Measurements from ENCODE around the gene MAPRE3. TPM values are rescaled to one million over a fixed set of nuclear protein-coding genes. Genes with fewer than 3 reads are reported as not detected.

The MAPRE3 gene
- total RNA-seq, 1 donor from 2014 or later = 1.8 TPM

- DNase-seq (ENCODE audit: low spot score) = no peak
- H3K27me3 Mint-ChIP-seq (ENCODE audit: low read depth) = no peaks in the 10 kb centered on the region
- H3K36me3 Mint-ChIP-seq (ENCODE audit: low read depth) = peaks cover 32% of the 10 kb centered on the region
- H3K4me1 Mint-ChIP-seq (ENCODE audit: low read depth) = peaks cover 20% of the 10 kb centered on the region
- H3K4me3 Mint-ChIP-seq (ENCODE audit: low read depth) = no peak overlapping the region
- intact Hi-C loops (cut with micrococcal nuclease) = no loop called here
- no peaks in the 10 kb centered on the region for H3K9me3 Mint-ChIP-seq
- no peak overlapping the region for H3K27ac Mint-ChIP-seq
Observed at GRCh38 chr2:27027211-27027651, 56.8 kb downstream of the MAPRE3 start.

DNA sequence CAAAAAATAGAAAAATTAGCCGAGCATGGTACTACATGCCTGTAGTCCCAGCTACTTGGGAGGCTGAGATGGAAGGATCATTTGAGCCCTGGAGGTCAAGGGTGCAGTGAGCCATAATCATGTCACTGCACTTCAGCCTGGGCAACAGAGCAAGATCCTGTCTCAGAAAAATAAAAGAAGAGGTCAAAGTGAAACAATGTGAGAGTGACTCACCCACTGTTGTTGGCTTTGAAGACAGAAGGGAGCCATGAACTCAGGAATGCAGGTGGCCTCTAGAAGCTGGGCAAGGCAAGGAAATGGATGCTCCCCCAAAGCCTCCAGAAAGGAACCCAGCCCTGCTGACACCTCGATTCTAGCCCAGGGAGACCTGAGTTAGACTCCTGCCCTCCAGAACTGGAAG is 58.6 kb downstream of the MAPRE3 start:
- H3K4me1 Mint-ChIP-seq (ENCODE audit: low read depth) = peaks cover 27% of the 10 kb centered on the region
- H3K27me3 Mint-ChIP-seq (ENCODE audit: low read depth) = no peaks in the 10 kb centered on the region
- no peak overlapping the region for H3K27ac Mint-ChIP-seq
- H3K9me3 Mint-ChIP-seq = no peaks in the 10 kb centered on the region
- intact Hi-C loops (cut with micrococcal nuclease) = no loop called here
- H3K4me3 Mint-ChIP-seq (ENCODE audit: low read depth) = no peak overlapping the region
- peaks cover 44% of the 10 kb centered on the region for H3K36me3 Mint-ChIP-seq (ENCODE audit: low read depth)
- DNase-seq (ENCODE audit: low spot score) = no peak

DNA sequence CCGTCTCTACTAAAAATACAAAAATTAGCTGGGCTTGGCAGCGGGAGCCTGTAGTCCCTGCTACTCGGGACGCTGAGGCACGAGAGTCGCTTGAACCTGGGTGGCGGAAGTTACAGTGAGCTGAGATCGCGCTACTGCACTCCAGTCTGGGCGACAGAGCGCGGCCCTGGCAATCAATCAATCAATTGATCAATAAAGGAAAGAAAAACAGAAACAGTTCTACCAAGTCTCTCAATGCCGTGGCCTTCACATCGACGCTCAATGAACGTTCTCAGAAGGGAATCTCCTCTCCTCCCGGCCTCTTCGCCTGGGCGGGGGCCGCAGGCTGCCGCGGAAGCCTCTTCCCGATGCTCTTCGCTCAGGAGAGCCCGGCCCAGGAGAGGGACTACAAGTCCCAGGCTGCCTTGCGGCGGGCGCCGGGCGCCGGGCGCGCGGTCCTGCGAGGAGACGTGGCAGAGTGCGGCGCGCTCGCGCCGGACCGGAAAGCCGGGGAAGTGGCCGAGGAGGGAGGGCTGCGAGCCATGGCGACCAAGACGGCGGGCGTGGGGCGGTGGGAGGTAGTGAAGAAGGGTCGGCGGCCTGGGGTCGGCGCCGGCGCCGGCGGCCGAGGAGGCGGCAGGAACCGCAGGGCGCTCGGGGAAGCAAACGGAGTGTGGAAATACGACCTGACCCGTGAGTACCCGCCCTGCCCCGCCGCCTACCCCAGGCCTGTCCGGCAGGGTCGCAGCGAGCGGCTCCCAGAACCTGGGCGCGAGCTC is 62.2 kb downstream of the MAPRE3 start, which contains the start of gene TMEM214:
Gene TMEM214 (plus strand): TSS at position 471 of the 758 bp plus-strand sequence. CDS start 51 bp downstream, at position 522.
- peaks cover 70% of the 10 kb centered on the region for H3K36me3 Mint-ChIP-seq (ENCODE audit: low read depth)
- H3K4me3 Mint-ChIP-seq (ENCODE audit: low read depth) = peak within 1 kb of the TSS; percentile 95
- no peaks in the 10 kb centered on the region for H3K9me3 Mint-ChIP-seq

GRCh38 chr2:27033253-27033852 is 62.9 kb downstream of the MAPRE3 start:
- intact Hi-C loops (cut with micrococcal nuclease) = no loop called here
- H3K27ac Mint-ChIP-seq = peak overlapping the region; percentile 82
- DNase-seq (ENCODE audit: low spot score) = no peak
- peaks cover 72% of the 10 kb centered on the region for H3K36me3 Mint-ChIP-seq (ENCODE audit: low read depth)
- H3K9me3 Mint-ChIP-seq = no peaks in the 10 kb centered on the region
- H3K4me1 Mint-ChIP-seq (ENCODE audit: low read depth) = peaks cover 31% of the 10 kb centered on the region
- no peaks in the 10 kb centered on the region for H3K27me3 Mint-ChIP-seq (ENCODE audit: low read depth)
- H3K4me3 Mint-ChIP-seq (ENCODE audit: low read depth) = peak overlapping the region; percentile 95

More for the DNA sequence above, 62.2 kb downstream of the MAPRE3 start, which contains the start of gene TMEM214:
- DNase-seq (ENCODE audit: low spot score) = peak; percentile 78
- H3K27ac Mint-ChIP-seq = peak within 1 kb of the TSS; percentile 87
- H3K27me3 Mint-ChIP-seq (ENCODE audit: low read depth) = no peaks in the 10 kb centered on the region
- intact Hi-C loops (cut with micrococcal nuclease) = loop anchor here (1.0 kb wide), 2 partner anchors 18 to 49 kb away; no protein-coding TSS in a partner anchor
- H3K4me1 Mint-ChIP-seq (ENCODE audit: low read depth) = peaks cover 31% of the 10 kb centered on the region

- no peak overlapping the region for H3K27ac Mint-ChIP-seq
- H3K27me3 Mint-ChIP-seq (ENCODE audit: low read depth) = no peaks in the 10 kb centered on the region
- intact Hi-C loops (cut with micrococcal nuclease) = no loop called here
- H3K4me3 Mint-ChIP-seq (ENCODE audit: low read depth) = no peak overlapping the region
- H3K9me3 Mint-ChIP-seq = no peaks in the 10 kb centered on the region
- DNase-seq (ENCODE audit: low spot score) = no peak
- peaks cover 88% of the 10 kb centered on the region for H3K36me3 Mint-ChIP-seq (ENCODE audit: low read depth)
- peaks cover 13% of the 10 kb centered on the region for H3K4me1 Mint-ChIP-seq (ENCODE audit: low read depth)
Observed at GRCh38 chr2:27038012-27038411, 67.6 kb downstream of the MAPRE3 start.

DNA sequence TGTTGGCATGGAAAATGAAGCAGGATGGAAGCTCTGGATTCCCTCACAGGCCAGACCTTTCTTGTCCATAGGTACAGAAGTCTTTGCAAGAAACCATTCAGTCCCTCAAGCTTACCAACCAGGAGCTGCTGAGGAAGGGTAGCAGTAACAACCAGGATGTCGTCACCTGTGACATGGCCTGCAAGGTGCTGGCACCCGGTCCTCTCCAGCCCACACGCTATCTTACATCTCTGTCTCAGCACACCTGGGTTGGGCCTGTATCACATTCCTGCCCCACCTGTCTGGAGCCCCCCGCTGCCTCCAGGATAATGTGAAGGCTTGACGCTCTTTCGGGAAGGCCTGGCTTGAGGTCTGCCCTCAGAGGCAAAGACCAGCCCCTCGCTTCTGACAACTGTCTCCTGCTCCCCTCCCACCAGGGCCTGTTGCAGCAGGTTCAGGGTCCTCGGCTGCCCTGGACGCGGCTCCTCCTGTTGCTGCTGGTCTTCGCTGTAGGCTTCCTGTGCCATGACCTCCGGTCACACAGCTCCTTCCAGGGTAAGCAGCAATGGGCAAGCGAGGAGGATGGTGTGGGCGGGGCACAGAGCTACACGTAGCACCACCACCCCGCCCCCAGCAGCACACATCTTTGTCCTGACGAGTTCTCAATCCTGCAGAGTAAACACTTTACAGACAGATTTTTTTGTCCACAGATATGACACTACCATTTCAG is 68.3 kb downstream of the MAPRE3 start:
- no peak for DNase-seq (ENCODE audit: low spot score)
- no peak overlapping the region for H3K27ac Mint-ChIP-seq
- peaks cover 81% of the 10 kb centered on the region for H3K36me3 Mint-ChIP-seq (ENCODE audit: low read depth)
- H3K9me3 Mint-ChIP-seq = no peaks in the 10 kb centered on the region
- intact Hi-C loops (cut with micrococcal nuclease) = no loop called here
- H3K4me1 Mint-ChIP-seq (ENCODE audit: low read depth) = peaks cover 9% of the 10 kb centered on the region
- no peaks in the 10 kb centered on the region for H3K27me3 Mint-ChIP-seq (ENCODE audit: low read depth)
- no peak overlapping the region for H3K4me3 Mint-ChIP-seq (ENCODE audit: low read depth)

GRCh38 chr2:27039426-27039825 is 69.0 kb downstream of the MAPRE3 start:
- no peak for DNase-seq (ENCODE audit: low spot score)

GRCh38 chr2:27039871-27040270 is 69.4 kb downstream of the MAPRE3 start:
- H3K36me3 Mint-ChIP-seq (ENCODE audit: low read depth) = peaks cover 78% of the 10 kb centered on the region
- intact Hi-C loops (cut with micrococcal nuclease) = no loop called here
- peaks cover 4% of the 10 kb centered on the region for H3K4me1 Mint-ChIP-seq (ENCODE audit: low read depth)
- H3K4me3 Mint-ChIP-seq (ENCODE audit: low read depth) = no peak overlapping the region
- no peaks in the 10 kb centered on the region for H3K9me3 Mint-ChIP-seq
- no peaks in the 10 kb centered on the region for H3K27me3 Mint-ChIP-seq (ENCODE audit: low read depth)
- no peak for DNase-seq (ENCODE audit: low spot score)
- no peak overlapping the region for H3K27ac Mint-ChIP-seq

More at GRCh38 chr2:27039426-27039825, 69.0 kb downstream of the MAPRE3 start:
- Mint-ChIP-seq H3K27me3 (ENCODE audit: low read depth) (no peaks in the 10 kb centered on the region), H3K4me3 (ENCODE audit: low read depth) (no peak overlapping the region), H3K36me3 (ENCODE audit: low read depth) (peaks cover 76% of the 10 kb centered on the region), H3K27ac (no peak overlapping the region), H3K9me3 (no peaks in the 10 kb centered on the region), H3K4me1 (ENCODE audit: low read depth) (peaks cover 4% of the 10 kb centered on the region)
- intact Hi-C loops (cut with micrococcal nuclease) = no loop called here

DNA sequence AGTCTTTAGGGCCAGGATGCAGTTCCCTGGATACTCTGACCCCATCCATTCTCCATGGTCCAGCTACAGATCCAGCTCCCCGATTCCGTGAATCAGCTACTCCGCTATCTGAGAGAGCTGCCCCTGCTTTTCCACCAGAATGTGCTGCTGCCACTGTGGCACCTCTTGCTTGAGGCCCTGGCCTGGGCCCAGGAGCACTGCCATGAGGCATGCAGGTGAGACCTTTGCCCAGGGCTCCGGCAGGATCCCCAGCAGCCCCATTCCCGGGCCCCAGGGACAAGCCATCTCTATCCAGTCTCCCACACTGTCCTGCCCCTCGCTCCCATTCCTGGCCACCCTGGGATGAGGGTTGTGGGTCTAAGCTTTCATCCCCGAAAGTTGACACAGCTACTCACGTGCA is 69.8 kb downstream of the MAPRE3 start:
- no peaks in the 10 kb centered on the region for H3K4me1 Mint-ChIP-seq (ENCODE audit: low read depth)
- no peaks in the 10 kb centered on the region for H3K27me3 Mint-ChIP-seq (ENCODE audit: low read depth)
- intact Hi-C loops (cut with micrococcal nuclease) = no loop called here
- peaks cover 76% of the 10 kb centered on the region for H3K36me3 Mint-ChIP-seq (ENCODE audit: low read depth)
- H3K27ac Mint-ChIP-seq = no peak overlapping the region
- H3K4me3 Mint-ChIP-seq (ENCODE audit: low read depth) = no peak overlapping the region
- H3K9me3 Mint-ChIP-seq = no peaks in the 10 kb centered on the region
- DNase-seq (ENCODE audit: low spot score) = no peak

DNA sequence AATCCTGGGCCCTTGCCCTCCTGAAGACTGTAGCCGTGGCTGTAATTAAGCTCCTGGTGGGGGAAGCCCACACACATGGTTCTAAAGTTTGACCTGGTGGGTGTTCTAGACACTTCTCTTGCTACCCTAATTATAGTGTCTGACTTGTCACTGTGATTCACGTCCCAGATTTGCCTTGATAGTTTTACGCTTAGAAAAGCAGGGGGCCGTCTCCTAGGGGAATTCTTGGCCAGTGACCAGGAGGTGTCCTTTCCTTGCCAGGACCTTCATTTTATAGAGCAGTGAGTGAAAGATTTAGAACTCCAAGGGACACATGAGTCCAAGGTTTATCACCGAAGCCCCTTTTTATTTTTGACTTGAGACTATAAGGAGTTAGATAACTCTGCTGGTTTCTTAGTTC is 71.3 kb downstream of the MAPRE3 start:
- H3K9me3 Mint-ChIP-seq = no peaks in the 10 kb centered on the region
- intact Hi-C loops (cut with micrococcal nuclease) = no loop called here
- peaks cover 66% of the 10 kb centered on the region for H3K36me3 Mint-ChIP-seq (ENCODE audit: low read depth)
- no peak overlapping the region for H3K27ac Mint-ChIP-seq
- no peaks in the 10 kb centered on the region for H3K27me3 Mint-ChIP-seq (ENCODE audit: low read depth)
- no peaks in the 10 kb centered on the region for H3K4me1 Mint-ChIP-seq (ENCODE audit: low read depth)
- no peak overlapping the region for H3K4me3 Mint-ChIP-seq (ENCODE audit: low read depth)
- DNase-seq (ENCODE audit: low spot score) = no peak

GRCh38 chr2:27042159-27042661 is 71.8 kb downstream of the MAPRE3 start:
- Mint-ChIP-seq H3K4me3 (ENCODE audit: low read depth) (no peak overlapping the region), H3K27ac (no peak overlapping the region), H3K27me3 (ENCODE audit: low read depth) (no peaks in the 10 kb centered on the region), H3K36me3 (ENCODE audit: low read depth) (peaks cover 61% of the 10 kb centered on the region), H3K4me1 (ENCODE audit: low read depth) (no peaks in the 10 kb centered on the region), H3K9me3 (no peaks in the 10 kb centered on the region)
- no peak for DNase-seq (ENCODE audit: low spot score)
- intact Hi-C loops (cut with micrococcal nuclease) = no loop called here

DNA sequence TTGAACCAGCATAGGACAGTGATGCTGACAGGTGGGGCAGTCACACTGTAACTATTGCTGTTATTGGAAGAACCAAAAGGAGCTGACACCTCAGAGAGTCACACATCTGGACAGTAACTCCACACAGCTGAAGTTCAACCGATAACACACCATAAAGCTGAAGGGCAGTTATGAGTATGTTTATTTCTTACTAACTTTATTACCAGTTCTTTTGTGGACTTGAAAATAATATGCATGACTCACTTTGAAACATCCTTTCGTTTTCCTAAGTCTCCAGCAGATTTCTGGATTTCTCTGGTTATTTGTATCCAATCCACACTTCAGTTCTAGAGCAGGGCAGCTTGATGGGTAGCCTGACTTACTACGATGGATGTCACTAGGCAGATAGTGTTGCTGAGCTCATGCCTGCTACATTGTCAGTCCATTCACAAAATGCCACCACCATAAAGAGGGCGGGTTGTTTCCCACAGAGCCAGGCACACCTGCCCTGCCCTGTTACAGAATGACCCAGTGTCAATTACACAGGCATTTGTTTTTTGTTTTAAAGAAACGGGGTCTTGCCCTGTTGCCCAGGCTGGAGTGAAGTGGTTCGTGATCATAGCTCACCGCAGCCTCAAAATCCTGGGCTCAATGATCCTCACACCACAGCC is 72.7 kb downstream of the MAPRE3 start:
- intact Hi-C loops (cut with micrococcal nuclease) = no loop called here
- no peak for DNase-seq (ENCODE audit: low spot score)
- no peak overlapping the region for H3K27ac Mint-ChIP-seq
- H3K27me3 Mint-ChIP-seq (ENCODE audit: low read depth) = no peaks in the 10 kb centered on the region
- no peak overlapping the region for H3K4me3 Mint-ChIP-seq (ENCODE audit: low read depth)
- H3K9me3 Mint-ChIP-seq = no peaks in the 10 kb centered on the region
- H3K36me3 Mint-ChIP-seq (ENCODE audit: low read depth) = peaks cover 56% of the 10 kb centered on the region
- peaks cover 3% of the 10 kb centered on the region for H3K4me1 Mint-ChIP-seq (ENCODE audit: low read depth)
